Cardiac septum (tissue), 1 donor: ENCODE results near the gene SLC25A29. TPM values are rescaled to one million over a fixed set of nuclear protein-coding genes. Genes with fewer than 3 reads are reported as not detected.
A peak's percentile ranks its signal among the peaks of the same experiment; 100 is the strongest.

Source experiments
- DNase-seq: peaks from one replicate; pipeline ENCODE4 v3.0.0-alpha.2; 2020; ENCODE audit warnings: low spot score
- intact Hi-C: fragments of 100-400 bp; cut with DNase I; formaldehyde crosslinking; loops from one replicate; pipeline ENCODE4 v1.14.0; 2022
- microRNA-seq: library from miRNA; unstranded; fragments of <30 nt; microRNA quantifications from one replicate; pipeline ENCODE4 v1.2.0, GENCODE V29; 2020
- total RNA-seq: library from RNA; stranded (reverse); fragmentation: NEBNext Ultra II Directional; extraction: Animal tissue kit (Norgen Biotek cat#: 25700); gene quantifications from one replicate; pipeline ENCODE4 v1.2.1, GENCODE V29; 2021
- donor health status: DM: no; HTN: no; CAD: no.

Gene SLC25A29
- total RNA-seq, 1 donor from 2014 or later, result 29.3 TPM

- no peak for DNase-seq
- intact Hi-C loops, result no loop called here
Observed at GRCh38 chr14:100256339-100256895, 49.8 kb downstream of the SLC25A29 start.

- intact Hi-C loops, result no loop called here
- no peak for DNase-seq
Observed at GRCh38 chr14:100252684-100253083, 53.6 kb downstream of the SLC25A29 start.

- DNase-seq, result no peak
- intact Hi-C loops, result no loop called here
Observed at GRCh38 chr14:100250732-100251465, 55.3 kb downstream of the SLC25A29 start.

GRCh38 chr14:100246809-100247428, 59.3 kb downstream of the SLC25A29 start:
- DNase-seq, result no peak
- intact Hi-C loops, result no loop called here

- intact Hi-C loops, result no loop called here
- no peak for DNase-seq
Observed at GRCh38 chr14:100243020-100243419, 63.2 kb downstream of the SLC25A29 start.

GRCh38 chr14:100241279-100241678, 65.0 kb downstream of the SLC25A29 start:
- no peak for DNase-seq
- intact Hi-C loops, result loop anchor here (2.0 kb wide), 1 partner anchor 44 kb away; no protein-coding TSS in a partner anchor

Small RNAs within 50 kb of the gene (microRNA-seq; reads per million reads assigned to microRNA genes)
- gene MIR345, result 72.1 reads per million, percentile 53 among the genes with 10 or more reads in this experiment
- not detected for gene MIR6764

Other genes starting within 250 kb of the SLC25A29 start
- 46.3 TPM for gene EVL, start 241.0 kb downstream of the SLC25A29 start, total RNA-seq
- not detected for gene DEGS2, start 146.8 kb downstream of the SLC25A29 start, total RNA-seq
- 44.3 TPM for gene YY1, start 67.3 kb downstream of the SLC25A29 start, total RNA-seq
- gene SLC25A47, start 16.9 kb upstream of the SLC25A29 start, total RNA-seq, result not detected
- gene WDR25, start 70.0 kb upstream of the SLC25A29 start, total RNA-seq, result 5.8 TPM